HepG2 (cell line): ENCODE results near the gene SLC24A4. TPM values are rescaled to one million over a fixed set of nuclear protein-coding genes. Genes with fewer than 3 reads are reported as not detected.

Experiments used
- ATAC-seq: fragments of 200-7000 bp; cut with Tn5 transposase; 3 replicates; pipeline ENCODE4 v1.9.1; 2020; ENCODE audit warnings: mild to moderate bottlenecking, moderate library complexity
- BruUV-seq: library from RNA; stranded (reverse); fragments of 400-500 nt; replicated peaks from 2 replicates; lab custom pipeline; 2021; lab: Mats Ljungman, UMichigan
- CTCF ChIA-PET: fragments of 300-600 bp; formaldehyde crosslinking; extraction: SDS; loops from one replicate; lab custom pipeline; 2021; ENCODE audit warnings: low total read pairs, inconsistent platforms, low intra/inter-chr PET ratio; lab: Yijun Ruan, JAX
- POLR2A ChIA-PET: fragments of 350-600 bp; sonication (Branson Sonifier 250); formaldehyde crosslinking; loops from one replicate; lab custom pipeline; 2020; ENCODE audit warnings: antibody characterized with exemption, inconsistent platforms; lab: Yijun Ruan, JAX
- DNase-seq: peaks from one replicate; pipeline ENCODE4 v3.0.0-alpha.2; 2015; ENCODE audit warnings: low spot score
- FAIRE-seq: peaks from 3 replicates; lab custom pipeline; 2011; peaks lifted over from hg19 to GRCh38; lab: Jason Lieb, UNC
- H2AFZ ChIP-seq: one replicate; pipeline ENCODE4 v1.6.1; 2011; ENCODE audit warnings: low read length, inconsistent platforms
- H3K27ac ChIP-seq: fragments of 300-600 bp; 3 replicates; pipeline ENCODE4 v1.8.0; 2011; ENCODE audit warnings: mixed run types, mild to moderate bottlenecking, mixed read lengths, low read length, inconsistent platforms; ENCODE audit not compliant: insufficient read depth; ENCODE audit errors: extremely low read length
- H3K27me3 ChIP-seq, 2 experiments: fragments of 200-600 bp in 1 of 2; 2 replicates in 1 of 2; 3 replicates in 1 of 2; pipeline versions ENCODE4 v1.6.0 to v1.8.0; 2011; ENCODE audit warnings: low read length in 2 of 2, mild to moderate bottlenecking in 2 of 2, moderate library complexity in 2 of 2, inconsistent platforms in 1 of 2; ENCODE audit not compliant: insufficient read depth in 2 of 2, control insufficient read depth in 1 of 2
- H3K36me3 ChIP-seq, 2 experiments: fragments of 200-600 bp in 1 of 2; replicated peaks in 1 of 2; 2 replicates in 1 of 2; 3 replicates in 1 of 2; pipeline versions ENCODE4 v1.5.1 to v1.8.0; 2011; ENCODE audit warnings: low read length in 2 of 2, inconsistent platforms in 1 of 2; ENCODE audit not compliant: insufficient read depth in 2 of 2, control insufficient read depth in 1 of 2
- H3K4me1 ChIP-seq: 2 replicates; pipeline ENCODE4 v1.5.1; 2012; ENCODE audit warnings: low read length, inconsistent platforms; ENCODE audit not compliant: insufficient read depth
- H3K4me2 ChIP-seq: 2 replicates; pipeline ENCODE4 v1.6.0; 2011; ENCODE audit warnings: low read depth, low read length, inconsistent platforms
- H3K4me3 ChIP-seq, 3 experiments: fragments of 200-600 bp in 1 of 3; sonication (generic), shearing (Covaris generic) in 1 of 3; replicated peaks in 1 of 3; 2 replicates each; pipeline ENCODE4 v1.5.1; 2011 to 2016; ENCODE audit warnings: low read length in 3 of 3, inconsistent platforms in 2 of 3, low read depth in 2 of 3, mild to moderate bottlenecking in 2 of 3, control low read depth in 1 of 3, mixed read lengths in 1 of 3; ENCODE audit not compliant: insufficient read depth in 1 of 3
- H3K79me2 ChIP-seq: one replicate; pipeline ENCODE4 v1.6.1; 2011; ENCODE audit warnings: low read length, inconsistent platforms; ENCODE audit not compliant: insufficient read depth
- H3K9ac ChIP-seq: 2 replicates; pipeline ENCODE4 v1.6.0; 2011; ENCODE audit warnings: mild to moderate bottlenecking, low read depth, low read length, inconsistent platforms; ENCODE audit not compliant: insufficient read depth
- H3K9me3 ChIP-seq: 2 replicates; pipeline ENCODE4 v1.5.1; 2012; ENCODE audit warnings: mild to moderate bottlenecking, low read length
- H4K20me1 ChIP-seq: 2 replicates; pipeline ENCODE4 v1.6.0; 2011; ENCODE audit warnings: inconsistent platforms, mild to moderate bottlenecking, low read length, moderate library complexity; ENCODE audit not compliant: insufficient read depth
- CENPBD1 ChIP-seq: sonication (generic); formaldehyde crosslinking; IDR thresholded peaks from 2 replicates; pipeline ENCODE4 v1.8.0; 2022; ENCODE audit warnings: missing genetic modification reagents, low read depth, mild to moderate bottlenecking, borderline replicate concordance
- EEA1 ChIP-seq: sonication (generic); formaldehyde crosslinking; IDR thresholded peaks from 2 replicates; pipeline ENCODE4 v1.5.1; 2020; ENCODE audit warnings: mild to moderate bottlenecking, missing genetic modification reagents, borderline replicate concordance
- HNRNPUL1 ChIP-seq: fragments of 200-400 bp; formaldehyde crosslinking; IDR thresholded peaks from 2 replicates; pipeline ENCODE4 v1.6.1; 2017; ENCODE audit warnings: low read depth, mild to moderate bottlenecking, low read length, moderate library complexity
- KMT2A ChIP-seq: sonication (generic); formaldehyde crosslinking; IDR thresholded peaks from 2 replicates; pipeline ENCODE4 v1.4.0; 2020; ENCODE audit warnings: missing genetic modification reagents
- MAFF ChIP-seq: IDR thresholded peaks from 2 replicates; pipeline ENCODE4 v1.6.1; 2011; ENCODE audit warnings: low read depth, low read length, improper control_type of control experiment
- MIER3 ChIP-seq: IDR thresholded peaks from 2 replicates; pipeline ENCODE4 v1.6.1; 2016; ENCODE audit warnings: missing compliant biosample characterization, borderline replicate concordance
- SIN3B ChIP-seq: fragments of 150-350 bp; IDR thresholded peaks from 2 replicates; pipeline ENCODE4 v1.6.1; 2014; ENCODE audit warnings: low read length
- ZNF138 ChIP-seq: sonication (generic); formaldehyde crosslinking; IDR thresholded peaks from 2 replicates; pipeline ENCODE4 v1.5.0; 2020; ENCODE audit warnings: mild to moderate bottlenecking, low read depth, missing genetic modification reagents
- ZNF326 ChIP-seq: sonication (generic); formaldehyde crosslinking; IDR thresholded peaks from 2 replicates; pipeline ENCODE4 v1.4.0; 2020; ENCODE audit warnings: missing genetic modification reagents, borderline replicate concordance
- ZNF550 ChIP-seq: sonication (generic); formaldehyde crosslinking; IDR thresholded peaks from 2 replicates; pipeline ENCODE4 v1.4.0; 2020; ENCODE audit warnings: mild to moderate bottlenecking, missing genetic modification reagents, borderline replicate concordance
- ZNF552 ChIP-seq: sonication (generic); formaldehyde crosslinking; IDR thresholded peaks from 2 replicates; pipeline ENCODE4 v1.9.0; 2022; ENCODE audit warnings: missing genetic modification reagents, mild to moderate bottlenecking, borderline replicate concordance
- ZNF615 ChIP-seq: sonication (generic); formaldehyde crosslinking; IDR thresholded peaks from 2 replicates; pipeline ENCODE4 v1.5.0; 2020; ENCODE audit warnings: mild to moderate bottlenecking, missing genetic modification reagents, borderline replicate concordance
- ZNF746 ChIP-seq: sonication (generic); formaldehyde crosslinking; IDR thresholded peaks from 2 replicates; pipeline ENCODE4 v1.8.0; 2022; ENCODE audit warnings: mild to moderate bottlenecking, missing genetic modification reagents
- ZSCAN31 ChIP-seq: sonication (generic); formaldehyde crosslinking; IDR thresholded peaks from 2 replicates; pipeline ENCODE4 v1.5.0; 2020; ENCODE audit warnings: low read depth, mild to moderate bottlenecking, missing genetic modification reagents
- WGBS: methylation state at CpG from one replicate; pipeline ENCODE4 v1.1.6; 2017; ENCODE audit warnings: low lambda C conversion rate; 5-methylcytosine and 5-hydroxymethylcytosine counted together
- in situ Hi-C: cut with HindIII; loops from 2 replicates; pipeline ENCODE4 v1.10.0; 2017; ENCODE audit warnings: low pct_unique_long_range_greater_than_20kb; ENCODE audit not compliant: extremely low pct_ligation_motif_present
- intact Hi-C: fragments of 100-400 bp; cut with micrococcal nuclease; formaldehyde crosslinking; loops from one replicate; pipeline ENCODE4 v1.10.0; 2022; ENCODE audit not compliant: unreplicated experiment
- polyA plus RNA-seq, 8 experiments: library from polyadenylated mRNA; depleted of rRNA in 3 of 8; stranded (reverse) in 7 of 8; unstranded in 1 of 8; fragments of >200 nt; fragmentation: Illumina TruSeq in 4 of 8; extraction: Trizol in 4 of 8; gene quantifications; 2 replicates each; pipeline versions ENCODE4 v1.2.1 to v1.2.3, GENCODE V29; 2011 to 2016; ENCODE audit warnings: low read depth in 4 of 8, missing spikeins in 1 of 8, mixed read lengths in 1 of 8; ENCODE audit not compliant: insufficient read depth in 1 of 8
- total RNA-seq, 5 experiments: library from RNA; depleted of rRNA; stranded (reverse); fragments of >200 nt; fragmentation: Illumina TruSeq; extraction: Trizol; gene quantifications; 2 replicates each; pipeline ENCODE4 v1.2.3, GENCODE V29; 2016; ENCODE audit warnings: low read depth in 1 of 5
- TF ChIP-seq, protein P1 (sequence below): sonication (generic); formaldehyde crosslinking; IDR thresholded peaks from 2 replicates; pipeline ENCODE4 v1.4.0; 2020; ENCODE audit warnings: missing genetic modification reagents, low read depth, mild to moderate bottlenecking, borderline replicate concordance
- TF ChIP-seq, protein P2 (sequence below): sonication (generic); formaldehyde crosslinking; conservative IDR thresholded peaks from 2 replicates; pipeline ENCODE4 v1.4.0; 2020; ENCODE audit warnings: mild to moderate bottlenecking, missing genetic modification reagents, moderate library complexity
- TF ChIP-seq, protein P3 (sequence below): sonication (generic); formaldehyde crosslinking; IDR thresholded peaks from 2 replicates; pipeline ENCODE4 v1.4.0; 2020; ENCODE audit warnings: missing genetic modification reagents

Gene SLC24A4
- total and polyA plus RNA-seq, 2 of the 13 experiments (the other 11 are each of a cell fraction or from before 2014, with no cell fraction given): not detected

DNA sequence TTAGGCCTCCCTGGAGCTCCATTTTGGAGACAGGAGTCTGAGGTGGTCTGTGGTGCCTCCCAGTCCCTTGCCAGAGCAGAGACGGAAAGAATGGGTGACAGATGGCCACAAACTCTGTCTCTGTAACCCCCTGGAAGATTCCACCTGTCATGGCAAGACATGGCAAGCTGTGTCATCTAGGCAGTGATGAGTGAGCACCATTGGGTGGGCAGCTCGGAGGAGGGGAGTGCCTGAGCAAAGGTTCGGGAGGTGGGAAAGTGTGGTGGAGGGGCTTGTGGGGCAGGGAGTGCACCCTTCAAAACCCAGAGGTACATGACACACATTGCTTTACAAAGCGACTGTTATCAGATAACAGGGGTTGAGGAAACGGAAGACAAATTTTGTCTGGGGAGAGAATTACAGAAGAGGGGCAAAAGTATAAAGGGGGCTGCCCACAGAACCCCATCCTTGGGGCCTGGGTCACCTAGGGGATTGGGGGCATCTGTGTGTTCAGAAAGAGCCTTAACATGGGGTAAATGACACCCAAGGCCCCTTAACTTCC is 194.1 kb downstream of the SLC24A4 start:
- Histone ChIP-seq H2AFZ (no peak overlapping the region), H3K4me2 (no peak overlapping the region), H3K4me1 (peaks cover 27% of the 10 kb centered on the region), H3K36me3 (no peaks in the 10 kb centered on the region; a peak in 2 of 5 replicates), H3K27ac (no peak overlapping the region), H3K4me3 (no peak overlapping the region), H3K79me2 (peaks cover 21% of the 10 kb centered on the region), H3K9ac (no peak overlapping the region), H3K9me3 (no peaks in the 10 kb centered on the region), H3K27me3 (no peaks in the 10 kb centered on the region), H4K20me1 (no peaks in the 10 kb centered on the region)
- no TSS peak for BruUV-seq
- 98% methylated on average over 5 of the region's 5 CpGs for WGBS
- in situ Hi-C loops (no loop called here), intact Hi-C loops (no loop called here)
- POLR2A ChIA-PET: no interaction called here
- no peak for DNase-seq
- FAIRE-seq: no peak
- CTCF ChIA-PET: no interaction called here
- no peak for ATAC-seq
- TF ChIP-seq ZNF550 (CRISPR knock-in tag) (no peak), HNRNPUL1 (no peak), MIER3 (CRISPR knock-in tag) (no peak), CENPBD1 (CRISPR knock-in tag) (no peak), ZNF138 (no peak), ZNF326 (CRISPR knock-in tag) (no peak), SIN3B (no peak), EEA1 (CRISPR knock-in tag) (no peak), ZNF552 (no peak), KMT2A (no peak), ZNF615 (CRISPR knock-in tag) (no peak), ZNF746 (CRISPR knock-in tag) (no peak), ZSCAN31 (CRISPR knock-in tag) (no peak), MAFF (no peak)
- TF ChIP-seq, protein P1, sequence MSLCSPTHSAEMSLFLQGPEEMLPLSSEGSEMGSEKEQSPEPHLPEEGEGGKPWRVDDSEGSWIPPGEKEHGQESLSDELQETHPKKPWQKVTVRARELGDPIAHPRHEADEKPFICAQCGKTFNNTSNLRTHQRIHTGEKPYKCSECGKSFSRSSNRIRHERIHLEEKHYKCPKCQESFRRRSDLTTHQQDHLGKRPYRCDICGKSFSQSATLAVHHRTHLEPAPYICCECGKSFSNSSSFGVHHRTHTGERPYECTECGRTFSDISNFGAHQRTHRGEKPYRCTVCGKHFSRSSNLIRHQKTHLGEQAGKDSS: no peak
- TF ChIP-seq, protein P2, sequence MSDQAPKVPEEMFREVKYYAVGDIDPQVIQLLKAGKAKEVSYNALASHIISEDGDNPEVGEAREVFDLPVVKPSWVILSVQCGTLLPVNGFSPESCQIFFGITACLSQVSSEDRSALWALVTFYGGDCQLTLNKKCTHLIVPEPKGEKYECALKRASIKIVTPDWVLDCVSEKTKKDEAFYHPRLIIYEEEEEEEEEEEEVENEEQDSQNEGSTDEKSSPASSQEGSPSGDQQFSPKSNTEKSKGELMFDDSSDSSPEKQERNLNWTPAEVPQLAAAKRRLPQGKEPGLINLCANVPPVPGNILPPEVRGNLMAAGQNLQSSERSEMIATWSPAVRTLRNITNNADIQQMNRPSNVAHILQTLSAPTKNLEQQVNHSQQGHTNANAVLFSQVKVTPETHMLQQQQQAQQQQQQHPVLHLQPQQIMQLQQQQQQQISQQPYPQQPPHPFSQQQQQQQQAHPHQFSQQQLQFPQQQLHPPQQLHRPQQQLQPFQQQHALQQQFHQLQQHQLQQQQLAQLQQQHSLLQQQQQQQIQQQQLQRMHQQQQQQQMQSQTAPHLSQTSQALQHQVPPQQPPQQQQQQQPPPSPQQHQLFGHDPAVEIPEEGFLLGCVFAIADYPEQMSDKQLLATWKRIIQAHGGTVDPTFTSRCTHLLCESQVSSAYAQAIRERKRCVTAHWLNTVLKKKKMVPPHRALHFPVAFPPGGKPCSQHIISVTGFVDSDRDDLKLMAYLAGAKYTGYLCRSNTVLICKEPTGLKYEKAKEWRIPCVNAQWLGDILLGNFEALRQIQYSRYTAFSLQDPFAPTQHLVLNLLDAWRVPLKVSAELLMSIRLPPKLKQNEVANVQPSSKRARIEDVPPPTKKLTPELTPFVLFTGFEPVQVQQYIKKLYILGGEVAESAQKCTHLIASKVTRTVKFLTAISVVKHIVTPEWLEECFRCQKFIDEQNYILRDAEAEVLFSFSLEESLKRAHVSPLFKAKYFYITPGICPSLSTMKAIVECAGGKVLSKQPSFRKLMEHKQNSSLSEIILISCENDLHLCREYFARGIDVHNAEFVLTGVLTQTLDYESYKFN (CRISPR knock-in tag): no peak
- TF ChIP-seq, protein P3, sequence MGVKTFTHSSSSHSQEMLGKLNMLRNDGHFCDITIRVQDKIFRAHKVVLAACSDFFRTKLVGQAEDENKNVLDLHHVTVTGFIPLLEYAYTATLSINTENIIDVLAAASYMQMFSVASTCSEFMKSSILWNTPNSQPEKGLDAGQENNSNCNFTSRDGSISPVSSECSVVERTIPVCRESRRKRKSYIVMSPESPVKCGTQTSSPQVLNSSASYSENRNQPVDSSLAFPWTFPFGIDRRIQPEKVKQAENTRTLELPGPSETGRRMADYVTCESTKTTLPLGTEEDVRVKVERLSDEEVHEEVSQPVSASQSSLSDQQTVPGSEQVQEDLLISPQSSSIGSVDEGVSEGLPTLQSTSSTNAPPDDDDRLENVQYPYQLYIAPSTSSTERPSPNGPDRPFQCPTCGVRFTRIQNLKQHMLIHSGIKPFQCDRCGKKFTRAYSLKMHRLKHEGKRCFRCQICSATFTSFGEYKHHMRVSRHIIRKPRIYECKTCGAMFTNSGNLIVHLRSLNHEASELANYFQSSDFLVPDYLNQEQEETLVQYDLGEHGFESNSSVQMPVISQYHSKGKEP (CRISPR knock-in tag): no peak
